GM21528 (cell line): ENCODE measurements around the gene TRAPPC5.

Source experiments
- ATAC-seq: cut with Tn5 transposase; IDR thresholded peaks from one replicate; pipeline ENCODE4 v1.9.1; 2021; ENCODE audit warnings: mild to moderate bottlenecking, moderate library complexity; ENCODE audit not compliant: unreplicated experiment, low FRiP score

TRAPPC5 gene

DNA sequence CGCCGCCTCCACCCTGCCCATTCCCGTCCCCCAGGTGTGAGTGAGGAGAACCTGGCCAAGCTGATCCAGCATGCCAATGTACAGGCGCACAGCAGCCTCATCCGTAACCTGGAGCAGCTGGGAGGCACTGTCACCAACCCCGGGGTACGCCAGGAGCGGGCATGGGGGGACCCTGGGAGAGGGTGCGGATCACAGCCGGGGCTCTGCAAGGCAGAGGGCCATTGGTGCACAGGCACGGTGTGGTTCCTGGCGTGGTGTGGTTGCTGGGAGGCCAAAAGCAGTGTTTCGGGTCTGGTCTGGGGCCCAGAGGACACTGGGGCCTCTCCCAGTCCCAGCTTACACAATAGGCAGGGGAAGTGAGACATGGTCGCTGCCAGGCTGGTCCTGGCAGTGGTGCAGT, 35.5 kb upstream of the TRAPPC5 start:
- ATAC-seq = no peak

DNA sequence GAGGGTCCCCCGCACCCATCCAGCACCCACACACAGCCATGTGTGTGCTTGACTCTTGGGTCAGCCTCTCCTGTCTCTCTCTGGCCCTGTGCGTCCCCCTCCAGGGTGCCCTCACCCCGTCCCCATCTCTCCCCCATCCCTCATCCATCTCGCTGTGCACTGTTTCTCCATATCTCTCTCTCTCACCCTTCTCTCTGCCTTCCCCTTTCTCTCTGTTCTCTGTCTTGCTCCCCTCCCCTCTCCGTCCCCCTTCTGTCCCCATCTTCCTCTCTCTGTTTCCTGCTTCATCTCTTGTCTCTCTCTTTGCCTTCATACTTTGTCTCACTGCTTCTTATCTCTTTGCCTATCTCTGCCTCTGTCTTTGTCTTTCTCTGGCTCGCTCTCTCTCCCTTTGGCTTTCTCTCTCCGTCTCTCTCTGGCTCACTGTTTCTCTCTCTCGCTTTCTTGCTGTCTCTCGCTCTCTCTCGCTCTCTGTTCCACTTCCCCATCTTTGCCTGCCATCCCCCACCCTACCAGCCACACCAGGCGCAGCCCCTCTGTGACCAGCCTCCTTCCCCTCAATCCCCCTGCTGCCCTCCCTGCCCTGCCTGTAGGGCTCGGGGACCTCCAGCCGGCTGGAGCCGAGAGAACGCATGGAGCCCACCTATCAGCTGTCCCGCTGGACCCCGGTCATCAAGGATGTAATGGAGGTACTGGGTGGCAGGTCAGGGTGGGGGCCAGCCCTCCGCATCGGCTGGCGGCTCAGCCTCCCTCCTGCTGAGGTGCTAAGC, 34.8 kb upstream of the TRAPPC5 start:
- no peak for ATAC-seq

DNA sequence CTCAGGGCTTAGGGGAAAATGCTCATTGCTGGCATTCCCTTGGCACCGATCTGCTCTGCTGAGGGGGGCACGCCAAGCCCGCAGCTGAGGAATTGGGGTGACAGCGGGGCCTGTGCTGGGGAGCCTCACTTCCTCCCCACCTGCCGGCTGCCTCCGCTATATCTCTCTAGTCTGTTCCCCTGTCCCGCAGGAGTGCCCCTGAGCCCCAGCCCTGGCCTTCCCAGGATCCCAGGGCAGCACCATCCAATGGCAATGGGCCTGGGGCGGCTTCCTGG, 34.3 kb upstream of the TRAPPC5 start:
- no peak for ATAC-seq

DNA sequence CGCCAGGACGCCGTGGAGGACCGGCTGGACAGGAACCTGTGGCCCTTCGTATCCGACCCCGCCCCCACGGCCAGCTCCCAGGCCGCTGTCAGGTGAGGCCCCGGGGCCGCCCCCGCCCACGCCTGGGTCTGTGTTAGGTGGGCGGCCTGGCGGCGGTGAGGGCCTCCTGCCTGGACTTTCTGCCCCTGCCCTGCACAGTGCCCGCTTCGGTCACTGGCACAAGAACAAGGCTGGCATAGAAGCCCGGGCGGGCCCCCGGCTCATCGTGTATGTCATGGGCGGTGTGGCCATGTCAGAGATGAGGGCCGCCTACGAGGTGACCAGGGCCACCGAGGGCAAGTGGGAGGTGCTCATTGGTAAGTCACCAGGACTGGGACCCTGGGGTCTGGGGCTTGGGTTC, 33.5 kb upstream of the TRAPPC5 start:
- no peak for ATAC-seq

DNA sequence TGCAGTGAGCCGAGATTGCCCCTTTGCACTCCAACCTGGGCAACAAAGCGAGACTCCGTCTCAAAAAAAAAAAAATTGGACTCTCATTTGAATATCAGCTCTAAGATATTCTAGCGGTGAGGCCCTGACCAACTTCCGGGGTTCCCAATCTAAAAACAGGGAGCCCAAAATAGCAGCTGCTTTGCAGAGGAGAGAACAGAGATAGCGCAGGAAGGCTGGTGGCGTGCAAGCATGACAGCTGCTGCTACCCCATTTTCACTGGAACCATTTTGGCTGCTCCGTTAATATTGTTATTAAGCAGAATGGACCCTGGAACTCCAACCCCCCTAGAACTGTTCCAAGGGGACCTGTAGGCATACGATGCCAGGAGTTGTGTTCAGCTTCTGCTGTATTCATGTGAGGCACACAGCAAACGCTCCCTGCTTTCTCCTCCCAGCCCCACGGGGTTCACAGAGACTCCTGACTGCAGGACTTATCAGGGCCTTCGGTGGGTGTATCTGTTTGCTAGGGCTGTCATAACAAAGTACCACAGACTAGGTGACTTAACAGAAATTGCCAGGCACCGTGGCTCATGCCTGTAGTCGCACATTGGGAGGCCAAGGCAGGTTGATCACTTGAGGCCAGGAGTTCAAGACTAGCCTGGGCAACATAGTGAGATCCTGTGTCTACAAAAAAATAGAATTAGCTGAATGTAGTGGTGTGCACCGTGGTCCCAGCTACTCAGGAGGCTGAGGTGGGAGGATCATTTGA, 32.2 kb upstream of the TRAPPC5 start:
- ATAC-seq = no peak

DNA sequence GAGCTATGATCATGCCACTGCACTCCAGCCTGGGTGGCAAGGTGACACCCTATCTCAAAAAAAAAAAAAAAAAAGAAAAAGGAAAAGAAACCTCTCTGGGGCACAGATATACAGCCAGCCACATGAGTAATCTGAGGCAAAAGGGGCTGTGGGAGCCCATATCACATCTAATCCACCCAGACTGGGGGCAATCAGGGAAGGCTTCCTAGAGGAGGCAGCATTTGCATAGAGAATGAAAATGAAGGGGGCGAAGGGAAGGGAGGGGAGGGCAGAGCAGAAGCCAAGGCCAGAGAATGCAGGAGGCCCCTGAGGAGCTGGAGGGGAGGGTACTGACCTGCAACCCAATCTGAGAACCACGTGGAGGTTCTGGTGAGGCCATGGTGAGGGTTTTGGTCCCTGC, 30.5 kb upstream of the TRAPPC5 start:
- no peak for ATAC-seq

DNA sequence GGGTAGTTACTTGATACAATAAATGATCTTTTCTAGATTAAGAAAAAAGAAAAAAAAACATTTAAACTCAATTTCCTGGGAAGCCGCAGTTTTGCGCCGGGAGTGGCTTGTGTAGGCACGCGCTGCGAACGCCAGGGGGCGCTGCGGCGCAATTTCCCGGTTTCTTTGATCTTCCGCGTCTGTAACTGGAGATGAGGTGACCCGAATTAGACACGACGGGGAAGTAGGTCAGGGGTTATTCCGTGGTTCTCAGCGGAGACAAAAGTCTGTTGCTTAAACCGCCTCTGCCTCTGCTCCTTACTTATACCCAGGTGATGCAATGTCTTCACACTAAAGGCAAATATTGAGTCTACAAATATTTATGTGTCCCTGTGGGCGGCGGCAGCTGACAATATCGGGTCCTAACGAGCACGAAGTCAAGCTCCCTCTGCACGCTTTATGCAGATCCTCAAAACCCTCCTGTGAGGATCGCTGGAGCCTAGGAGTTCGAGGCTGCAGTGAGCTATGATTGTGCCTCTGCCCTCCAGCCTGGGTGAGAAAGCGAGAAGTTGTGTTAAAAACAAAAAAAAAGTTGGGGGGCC, 28.5 kb upstream of the TRAPPC5 start:
- no peak for ATAC-seq

DNA sequence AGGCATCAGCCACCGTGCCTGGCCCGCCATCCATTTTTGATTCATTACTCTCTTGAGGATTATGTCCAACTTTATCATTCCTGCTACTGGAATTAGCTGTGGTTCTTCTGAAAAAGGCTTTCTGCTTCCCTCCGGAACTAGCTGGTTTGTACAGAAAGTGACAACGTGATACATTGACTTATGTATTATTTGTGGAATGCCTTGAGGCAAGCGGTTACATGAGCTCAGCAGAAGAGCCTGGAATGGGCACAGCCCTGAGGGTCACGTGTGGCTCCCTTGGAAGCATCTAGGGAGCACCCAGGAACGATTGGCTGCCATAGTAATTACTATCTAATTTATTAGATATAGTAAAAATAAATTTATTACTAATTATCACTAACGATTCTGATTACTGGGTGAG, 26.2 kb upstream of the TRAPPC5 start:
- no peak for ATAC-seq

DNA sequence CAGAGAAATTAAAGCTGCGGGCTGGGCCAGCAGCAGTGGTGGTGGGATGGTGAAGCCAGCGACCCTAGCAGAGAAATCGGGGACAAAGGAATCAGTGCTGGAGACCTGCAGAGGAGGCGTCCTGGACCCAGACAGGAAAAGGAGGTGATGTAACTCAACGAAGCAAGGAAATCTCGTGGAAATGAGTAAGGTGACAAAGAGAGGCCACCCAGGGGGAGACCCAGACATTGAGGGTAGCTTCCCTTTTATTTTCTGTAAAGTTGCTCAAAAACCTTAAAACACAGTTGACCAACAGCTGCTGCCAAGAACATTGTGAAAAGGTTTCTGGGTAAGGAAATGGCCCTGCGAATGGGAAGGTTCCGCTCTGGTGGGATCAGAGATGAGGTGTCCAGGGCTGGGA, 25.1 kb upstream of the TRAPPC5 start:
- ATAC-seq = no peak

DNA sequence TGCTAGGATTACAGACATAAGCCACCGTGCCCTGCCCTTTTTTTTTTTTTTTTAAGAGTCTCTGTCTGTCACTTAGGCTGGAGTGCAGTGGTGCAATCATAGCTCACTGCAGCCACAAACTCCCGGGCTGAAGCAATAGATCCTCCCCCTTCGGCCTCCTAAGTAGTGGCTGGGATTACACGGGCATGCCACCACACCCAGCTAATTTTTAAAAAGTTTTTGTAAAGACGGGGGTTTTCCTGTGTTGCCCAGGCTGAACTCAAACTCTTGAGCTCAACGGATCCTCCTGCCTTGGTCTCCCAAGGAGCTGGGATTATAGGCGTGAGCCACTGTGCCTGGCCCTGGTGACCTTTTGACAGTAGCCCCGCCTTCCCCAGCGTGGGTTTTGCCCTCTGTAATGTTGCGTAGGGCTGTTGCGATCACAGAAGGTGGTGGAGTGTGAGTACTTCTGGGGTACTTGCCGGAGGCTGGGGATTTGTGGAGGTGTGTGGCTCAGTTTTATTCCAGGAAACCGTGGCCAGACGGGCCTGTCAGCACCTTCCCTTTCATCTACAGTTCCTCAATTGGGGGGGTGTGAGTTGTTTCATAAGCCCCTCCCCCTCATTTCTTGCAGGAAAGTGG, 23.4 kb upstream of the TRAPPC5 start:
- ATAC-seq = no peak

DNA sequence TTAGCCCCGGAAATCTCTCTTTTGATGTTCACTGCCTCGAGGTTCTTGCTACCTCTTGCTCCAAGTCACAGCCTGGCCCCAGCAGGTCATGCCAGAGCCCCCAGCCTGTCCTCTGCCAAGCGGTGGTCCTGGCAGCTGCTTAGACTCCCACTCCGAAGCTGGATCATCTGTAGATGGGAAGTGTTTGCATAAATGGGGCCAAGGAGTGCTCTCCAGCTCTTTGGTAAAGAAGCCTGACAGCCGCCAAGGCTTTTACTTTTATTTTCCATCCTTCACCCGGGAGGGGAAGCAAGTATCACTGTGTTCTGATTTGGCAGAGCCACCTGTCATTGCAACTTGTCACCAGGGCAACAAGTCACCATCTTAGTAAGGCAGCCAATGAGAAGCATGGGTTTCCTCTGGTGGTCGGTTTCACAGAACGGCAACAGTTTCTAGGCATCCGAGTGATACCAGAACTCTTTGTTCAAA, 22.4 kb upstream of the TRAPPC5 start:
- no peak for ATAC-seq

DNA sequence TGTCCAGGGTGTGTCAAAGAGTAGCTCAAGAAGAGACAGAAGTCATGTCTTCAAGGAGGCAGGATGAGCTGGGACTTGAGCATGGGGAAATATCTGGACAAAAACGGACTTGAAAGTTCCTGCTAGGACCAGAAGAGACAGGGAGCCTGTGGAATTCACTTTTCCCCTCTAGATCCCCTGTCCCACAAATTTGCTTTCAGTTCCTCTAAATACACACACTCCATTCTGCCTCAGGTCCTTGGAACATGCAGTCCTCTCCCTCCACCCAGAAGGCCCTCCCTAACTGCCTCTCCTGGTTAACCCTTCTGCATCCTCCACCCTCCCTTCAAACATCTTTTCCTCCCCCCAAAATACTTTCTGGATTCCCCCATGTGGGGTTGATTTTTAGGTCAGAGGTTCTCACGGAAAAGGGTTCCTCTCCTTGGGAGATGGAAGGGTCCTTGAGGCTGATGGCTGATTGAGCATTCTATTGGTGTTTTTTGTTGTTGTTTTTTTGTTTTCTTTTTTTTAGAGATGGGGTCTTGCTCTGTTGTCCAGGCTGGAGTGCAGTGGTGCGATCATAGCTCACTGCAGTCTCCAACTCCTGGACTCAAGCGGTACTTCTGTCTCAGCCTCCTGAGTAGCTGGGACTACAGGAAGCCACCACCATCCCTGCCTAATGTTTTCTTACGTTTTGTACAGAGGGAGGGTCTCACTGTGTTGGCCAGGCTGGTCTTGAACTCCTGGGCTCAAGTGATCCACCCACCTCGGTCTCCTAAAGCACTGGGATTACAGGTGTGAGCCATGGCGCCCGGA, 18.7 kb upstream of the TRAPPC5 start:
- no peak for ATAC-seq

DNA sequence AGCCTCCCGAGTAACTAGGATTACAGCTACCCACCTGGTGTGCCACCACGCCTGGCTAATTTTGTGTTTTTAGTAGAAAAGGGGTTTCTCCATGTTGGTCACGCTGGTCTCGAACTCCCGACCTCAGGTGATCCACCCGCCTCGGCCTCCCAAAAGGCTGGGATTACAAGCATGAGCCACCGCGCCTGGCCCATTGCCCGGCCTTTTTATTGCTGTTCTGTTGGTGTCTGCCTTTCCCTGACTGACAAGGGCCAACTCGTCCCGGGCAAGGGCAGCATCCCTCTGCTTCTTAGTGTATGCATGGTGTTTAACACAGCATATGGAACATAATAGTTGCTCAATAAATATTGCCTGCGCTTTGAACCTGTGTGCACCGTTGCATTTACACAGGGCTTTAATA, 18.0 kb upstream of the TRAPPC5 start:
- no peak for ATAC-seq

DNA sequence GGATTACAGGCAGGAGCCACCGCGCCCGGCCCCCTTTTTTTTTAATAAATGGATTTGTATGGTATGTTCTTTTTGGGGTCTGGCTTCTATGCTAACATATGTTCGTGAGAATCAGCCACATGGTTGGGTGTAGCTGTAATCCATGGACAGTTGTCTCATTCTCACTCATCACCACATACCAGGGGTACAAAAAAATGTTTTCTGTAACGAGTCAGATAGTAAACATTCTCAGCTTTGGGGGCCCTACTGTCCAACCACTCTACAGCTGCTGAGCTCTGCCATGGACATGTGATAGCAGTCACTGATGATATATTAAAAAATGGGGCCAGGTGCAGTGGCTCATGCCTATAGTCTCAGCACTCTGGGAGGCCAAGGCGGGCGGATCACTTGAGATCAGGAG, 16.9 kb upstream of the TRAPPC5 start:
- ATAC-seq = no peak

DNA sequence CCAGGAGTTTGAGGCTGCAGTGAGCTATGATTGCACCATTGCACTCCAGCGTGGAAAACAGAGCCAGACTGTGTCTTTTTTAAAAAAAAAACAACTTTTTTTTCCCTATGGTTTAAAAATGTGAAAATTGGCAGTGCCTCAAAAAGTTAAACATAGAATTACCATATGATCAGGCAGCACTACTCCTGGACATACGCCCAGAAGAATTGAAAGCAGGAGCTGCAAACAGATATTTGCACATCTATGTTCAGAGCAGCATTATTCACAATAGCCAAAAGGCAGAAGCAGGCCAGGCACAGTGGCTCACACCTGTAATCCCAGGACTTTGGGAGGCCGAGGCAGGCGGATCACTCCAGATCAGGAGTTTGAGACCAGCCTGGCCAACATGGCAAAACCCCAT, 15.6 kb upstream of the TRAPPC5 start:
- ATAC-seq = no peak

DNA sequence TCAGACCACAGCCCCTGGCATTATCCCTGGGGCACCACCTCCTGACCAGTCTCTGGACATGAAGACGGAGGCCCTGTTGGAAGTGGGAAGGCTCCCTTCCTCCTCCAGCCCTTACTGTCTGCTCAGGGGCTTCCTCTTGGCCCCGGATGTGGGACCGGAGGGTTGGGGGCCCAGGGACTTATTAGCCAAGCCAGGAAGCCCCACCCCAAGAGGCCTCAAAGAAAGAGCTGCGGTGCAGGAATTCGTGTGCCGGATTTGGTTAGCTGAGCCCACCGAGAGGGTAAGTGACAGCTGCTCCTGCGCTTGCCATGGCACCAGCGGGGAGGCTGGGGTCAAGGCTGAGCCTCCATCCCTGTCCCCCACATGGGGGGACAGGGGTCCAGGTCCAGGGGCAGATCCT, 11.8 kb upstream of the TRAPPC5 start, which contains the start of gene RETN:
Gene RETN (plus strand): TSS at position 208 of the 400 bp plus-strand sequence. CDS start 278 bp downstream, outside the sequence.
- no peak for ATAC-seq

DNA sequence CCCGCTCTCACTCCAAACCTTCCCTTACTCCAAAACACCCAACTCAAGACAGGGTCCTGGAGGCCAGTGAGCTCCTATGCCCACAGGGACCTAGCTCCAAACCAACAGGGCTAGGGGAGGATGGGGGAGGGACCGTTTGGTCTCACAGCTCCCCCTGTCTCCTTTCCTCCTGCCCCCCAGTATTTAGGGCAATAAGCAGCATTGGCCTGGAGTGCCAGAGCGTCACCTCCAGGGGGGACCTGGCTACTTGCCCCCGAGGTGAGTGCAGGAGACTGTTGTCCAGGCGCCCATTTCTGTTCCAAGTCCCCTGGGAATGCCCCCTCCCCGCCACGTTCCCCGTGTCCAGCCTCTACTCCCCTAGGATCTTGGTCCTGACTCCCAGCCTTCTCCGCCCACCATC, 11.0 kb upstream of the TRAPPC5 start:
- ATAC-seq = no peak

DNA sequence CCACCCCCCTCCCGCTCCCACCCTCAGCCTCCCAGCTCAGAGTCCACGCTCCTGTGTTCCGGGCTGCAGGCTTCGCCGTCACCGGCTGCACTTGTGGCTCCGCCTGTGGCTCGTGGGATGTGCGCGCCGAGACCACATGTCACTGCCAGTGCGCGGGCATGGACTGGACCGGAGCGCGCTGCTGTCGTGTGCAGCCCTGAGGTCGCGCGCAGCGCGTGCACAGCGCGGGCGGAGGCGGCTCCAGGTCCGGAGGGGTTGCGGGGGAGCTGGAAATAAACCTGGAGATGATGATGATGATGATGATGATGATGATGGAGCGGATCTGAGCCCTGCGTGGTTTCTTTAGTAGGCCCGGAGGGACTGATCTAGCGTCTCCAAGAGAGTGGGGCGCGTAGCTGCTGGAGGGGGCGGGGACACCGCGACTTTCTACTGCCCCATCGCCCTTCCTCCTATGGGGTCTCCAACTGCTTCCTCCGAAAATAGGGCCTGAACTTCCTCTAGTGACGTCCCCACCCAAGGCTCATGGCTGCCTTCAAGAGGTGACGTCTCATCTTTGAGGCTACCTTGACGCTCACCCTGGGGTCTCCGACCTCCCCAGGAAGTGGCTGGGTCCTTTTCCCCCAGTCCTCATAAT, 10.4 kb upstream of the TRAPPC5 start:
- ATAC-seq = no peak

DNA sequence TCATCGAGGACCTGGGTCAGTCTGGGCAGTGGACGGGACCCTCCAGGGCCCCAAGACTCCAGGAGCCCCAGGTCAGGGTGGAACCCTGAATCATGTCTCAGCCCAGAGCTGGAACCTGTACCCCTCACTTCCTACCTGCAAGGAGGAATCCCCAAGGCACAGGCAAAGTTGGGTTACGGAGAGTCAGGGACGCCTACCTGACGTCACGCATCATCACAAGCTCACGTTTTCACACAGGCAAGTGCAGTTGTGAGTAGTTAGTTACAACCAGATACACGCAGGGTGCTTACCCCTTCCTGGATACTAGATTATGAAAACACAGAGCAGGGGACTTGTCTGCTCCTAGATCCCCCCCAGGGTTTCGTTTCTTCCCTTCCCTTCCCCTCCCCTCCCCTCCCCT, 9.8 kb upstream of the TRAPPC5 start:
- no peak for ATAC-seq

DNA sequence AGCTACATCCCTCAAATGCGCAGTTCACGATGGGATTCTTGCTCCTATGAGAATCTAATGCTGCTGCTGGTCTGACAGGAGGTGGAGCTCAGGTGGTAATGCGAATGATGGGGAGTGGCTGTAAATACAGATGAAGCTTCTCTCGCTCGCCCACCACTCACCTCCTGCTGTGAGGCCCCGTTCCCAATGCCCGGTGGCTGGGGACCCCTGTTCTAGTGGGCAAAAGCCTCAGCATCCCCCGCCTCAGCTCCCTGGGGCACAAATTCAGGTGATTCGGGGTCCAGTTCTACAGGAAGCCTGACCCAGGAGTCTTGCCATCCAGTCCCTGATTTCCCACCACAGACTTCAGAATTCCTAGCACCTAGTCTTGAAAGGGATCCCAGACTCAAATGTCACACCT, 8.1 kb upstream of the TRAPPC5 start:
- no peak for ATAC-seq
